SKM-1 treated with dmso at 0.1 percent for 144 hours (cell line): Measurements from ENCODE around the gene SALL2.

Experiments
- DNase-seq: peaks from one replicate; lab custom pipeline; 2025; ENCODE audit not compliant: unreplicated experiment; lab: John Stamatoyannopoulos, UW

The SALL2 gene

DNA sequence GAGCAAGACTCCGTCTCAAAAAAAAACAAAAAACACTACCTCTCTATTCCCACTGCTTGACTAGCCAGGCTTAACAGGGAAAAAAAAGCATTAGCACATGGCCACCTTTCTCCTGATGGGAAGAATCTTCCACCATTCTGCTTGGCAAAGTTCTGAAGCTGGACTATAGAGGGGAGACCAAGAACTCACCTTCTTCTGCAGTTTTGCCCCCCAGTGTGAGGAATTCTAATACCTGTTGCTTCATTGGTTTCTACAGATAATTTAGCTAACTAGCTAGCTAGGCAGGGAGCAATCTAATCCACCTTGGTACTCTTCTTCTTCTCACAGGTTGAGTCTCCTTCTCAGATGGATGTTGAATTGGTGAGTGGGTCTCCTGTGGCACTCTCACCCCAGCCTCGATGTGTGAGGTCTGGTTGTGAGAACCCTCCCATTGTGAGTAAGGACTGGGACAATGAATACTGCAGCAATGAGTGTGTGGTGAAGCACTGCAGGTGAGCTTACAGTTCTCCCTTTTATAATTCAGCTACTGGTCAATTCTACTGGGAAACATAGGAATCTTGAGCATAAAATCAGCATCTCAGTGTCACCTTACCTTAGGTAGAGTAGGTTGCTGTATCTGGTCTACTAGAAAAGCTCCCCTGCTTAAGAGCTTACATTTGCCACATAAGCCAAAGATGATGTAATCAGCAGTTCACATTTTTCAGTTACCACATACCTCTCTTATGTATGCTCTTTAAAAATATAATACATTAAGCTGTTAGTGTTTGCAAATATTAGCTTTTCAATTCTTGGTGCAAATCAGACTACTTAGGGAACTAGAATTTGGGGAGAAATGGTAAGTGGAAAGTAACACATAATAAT lies 31.0 kb downstream of the SALL2 start:
- no peak for DNase-seq

DNA sequence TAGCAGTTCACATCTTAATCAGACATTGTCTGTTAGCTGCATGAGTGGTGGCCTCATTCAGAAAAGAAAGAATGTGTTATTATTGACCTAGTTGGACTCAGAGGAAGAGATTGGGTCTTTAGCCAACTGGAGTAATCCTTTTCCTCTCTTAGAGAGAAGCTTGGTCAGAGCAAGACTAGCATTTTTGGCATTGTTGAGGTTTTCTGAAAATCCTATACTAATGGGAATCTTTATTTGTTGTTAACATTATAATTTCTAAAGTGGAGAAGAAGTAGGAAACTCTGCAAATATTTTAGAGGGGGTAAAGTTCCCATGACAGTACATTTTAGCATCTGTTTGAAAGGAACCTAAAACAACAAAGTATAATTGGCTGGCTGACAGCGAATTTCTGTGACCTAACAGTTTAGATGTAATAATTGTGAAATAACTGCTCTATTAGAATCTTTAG lies 39.5 kb downstream of the SALL2 start:
- no peak for DNase-seq

DNA sequence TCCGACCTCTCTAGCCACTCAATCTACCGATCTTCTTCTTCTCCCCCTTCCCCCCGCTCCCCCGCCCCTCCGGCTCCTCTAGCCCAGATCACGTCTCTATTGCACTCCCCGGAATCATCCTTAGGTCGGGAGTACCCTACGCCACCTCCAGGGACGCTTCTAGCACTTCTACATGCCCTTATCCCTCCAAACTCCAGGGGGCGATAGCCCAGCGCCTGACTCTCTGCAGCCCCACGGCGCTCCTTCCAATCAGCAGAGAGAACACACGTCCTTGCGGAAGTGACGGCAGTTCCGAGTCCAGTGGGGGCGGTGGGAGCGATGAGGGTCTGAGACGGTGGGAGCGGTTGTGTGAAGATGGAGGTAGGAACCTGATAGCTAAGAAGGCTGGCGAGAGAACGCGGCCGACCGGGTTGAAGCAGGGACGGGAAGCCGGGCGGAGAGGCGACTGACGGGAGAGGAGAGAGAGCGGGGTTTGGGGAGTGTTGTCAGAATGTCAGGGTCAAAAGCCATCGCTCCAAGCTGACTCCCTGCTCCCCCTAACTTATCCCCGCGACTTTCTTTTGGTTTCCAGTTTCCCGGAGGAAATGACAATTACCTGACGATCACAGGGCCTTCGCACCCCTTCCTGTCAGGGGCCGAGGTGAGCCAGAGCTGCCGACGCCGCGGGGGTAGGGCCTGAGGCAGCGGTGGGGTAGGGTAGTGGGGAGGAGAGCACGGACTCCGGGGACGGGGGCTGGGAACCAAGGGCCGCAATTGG lies 49.0 kb downstream of the SALL2 start, which contains the start of the genes RAB2B and TOX4:
TSS of gene RAB2B (minus strand) at position 35 of the 757 bp plus-strand sequence. CDS start 87 bp downstream, outside the sequence.
TSS of gene TOX4 (plus strand) at position 271 of the 757 bp plus-strand sequence. CDS start at position 355, 84 bp downstream.
- DNase-seq = peak; percentile 88

DNA sequence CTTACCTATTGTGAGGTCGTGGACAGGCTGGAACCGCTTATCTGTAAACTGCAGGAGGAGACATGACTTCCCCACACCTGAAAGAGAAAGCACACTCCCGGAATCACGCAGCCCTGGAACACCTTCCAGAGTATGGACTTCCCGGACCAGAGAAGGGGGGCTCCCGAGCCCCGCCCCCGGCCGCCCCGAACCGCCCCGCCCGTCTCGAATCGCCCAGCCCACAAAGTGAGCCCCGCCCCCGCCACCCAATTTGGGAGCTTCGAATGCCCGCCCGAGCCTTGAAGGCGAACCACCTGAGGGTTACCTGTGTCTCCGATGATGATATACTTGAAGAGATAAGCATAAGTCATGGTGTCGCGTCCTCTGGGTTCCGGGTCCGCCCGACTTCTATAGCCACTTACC lies 49.6 kb downstream of the SALL2 start:
- no peak for DNase-seq

DNA sequence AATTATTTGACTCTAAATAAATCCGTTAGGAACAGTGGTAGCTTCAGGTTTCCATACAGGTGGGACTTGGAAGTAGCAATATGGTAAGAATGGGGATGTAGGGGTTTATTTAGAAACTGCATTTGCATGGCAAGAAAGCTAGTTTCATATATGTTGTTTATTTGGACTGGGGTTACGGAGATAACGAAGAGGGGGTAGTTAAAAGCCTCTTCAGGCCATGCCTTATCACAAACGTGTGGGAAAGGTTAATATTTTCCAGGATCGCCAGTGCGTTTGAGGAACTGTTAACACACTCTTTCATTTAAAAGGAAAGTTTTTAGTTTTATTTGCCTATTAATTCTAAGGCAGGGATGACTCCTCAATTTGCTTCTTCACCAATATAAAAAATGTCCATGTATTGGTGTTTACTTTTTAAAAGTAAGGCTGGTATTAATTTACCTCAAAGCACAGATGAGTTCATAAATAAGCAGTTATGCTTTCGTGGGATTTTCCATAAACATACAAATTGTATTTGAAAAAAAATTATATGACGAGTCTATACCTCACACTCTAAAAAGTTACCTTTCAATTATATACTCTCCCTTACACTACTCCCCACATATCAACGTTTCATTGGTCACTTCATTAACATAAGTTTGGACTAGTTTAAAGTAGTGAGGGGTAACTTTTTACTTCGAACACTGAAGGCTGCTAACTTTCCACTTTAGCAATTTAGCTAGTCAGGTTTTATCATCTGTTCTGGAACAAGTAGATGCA lies 50.2 kb downstream of the SALL2 start:
- no peak for DNase-seq
